Type B pancreatic cell (in vitro differentiated cells): ENCODE data around the gene ALKBH5. TPM values are rescaled to one million over a fixed set of nuclear protein-coding genes. Genes with fewer than 3 reads are reported as not detected.

Experiments
- DNase-seq: peaks from one replicate; pipeline ENCODE4 v3.0.0; 2021; ENCODE audit warnings: mixed read lengths; ENCODE audit not compliant: unreplicated experiment; ENCODE audit errors: extremely low spot score
- H3K27ac Mint-ChIP-seq: 2 replicates; pipeline ENCODE4 v1.8.0; 2021; ENCODE audit warnings: mild to moderate bottlenecking, mixed read lengths
- H3K27me3 Mint-ChIP-seq: 2 replicates; pipeline ENCODE4 v1.8.0; 2021; ENCODE audit warnings: mixed read lengths
- H3K36me3 Mint-ChIP-seq: 2 replicates; pipeline ENCODE4 v1.8.0; 2021; ENCODE audit warnings: mixed read lengths
- H3K4me1 Mint-ChIP-seq: one replicate; pipeline ENCODE4 v1.8.0; 2021; ENCODE audit warnings: mixed read lengths; ENCODE audit not compliant: unreplicated experiment
- H3K4me3 Mint-ChIP-seq: 2 replicates; pipeline ENCODE4 v1.8.0; 2021; ENCODE audit warnings: mild to moderate bottlenecking, mixed read lengths
- H3K9me3 Mint-ChIP-seq: 2 replicates; pipeline ENCODE4 v1.8.0; 2021; ENCODE audit warnings: mixed read lengths
- total RNA-seq: library from RNA; stranded (reverse); gene quantifications from 2 replicates; pipeline ENCODE4 v1.2.1, GENCODE V29; 2021; ENCODE audit warnings: low replicate concordance
- TF ChIP-seq, protein P1 (sequence below): fragments of 200-600 bp; sonication (generic); conservative IDR thresholded peaks from 2 replicates; pipeline ENCODE4 v1.5.0; 2021; ENCODE audit warnings: antibody characterized with exemption, mild to moderate bottlenecking

Gene ALKBH5
- total RNA-seq, 1 donor from 2014 or later: 88.8 TPM

DNA sequence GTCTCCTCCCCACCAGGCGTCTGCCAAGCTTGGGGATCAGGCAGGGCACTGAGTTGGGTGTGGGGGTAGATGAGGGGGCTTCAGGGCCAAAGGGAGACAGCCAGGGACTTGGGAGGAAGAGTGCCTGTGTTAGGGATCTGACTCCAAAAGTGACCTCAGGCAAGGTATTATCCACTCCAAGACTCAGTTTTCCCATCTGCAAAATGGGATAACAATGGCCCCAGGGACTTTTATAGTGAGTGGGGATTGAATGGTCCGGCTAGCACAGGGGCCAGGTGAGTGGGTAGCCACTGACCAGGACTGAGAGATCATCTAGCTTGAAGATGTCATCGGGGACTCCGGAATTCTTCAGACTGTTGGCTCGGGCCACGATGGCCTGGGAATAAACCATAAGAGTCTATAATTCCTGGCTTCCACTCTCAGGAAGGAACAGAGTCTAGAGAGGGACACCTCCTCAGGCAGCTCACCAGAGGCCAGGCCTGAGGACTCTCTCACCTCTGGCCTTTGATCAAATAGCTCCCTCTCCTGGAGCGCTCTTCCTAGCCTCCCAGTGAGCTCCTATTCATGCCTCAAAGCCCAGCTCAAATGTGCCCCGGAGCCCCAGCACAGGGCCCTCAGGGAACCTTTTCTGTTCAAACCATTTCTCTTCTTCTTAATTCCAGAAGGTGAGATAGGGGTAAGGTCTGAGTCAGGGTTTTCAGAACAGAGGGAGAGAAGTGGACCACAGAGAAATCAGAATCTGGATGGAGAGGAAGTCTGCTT lies 71.4 kb downstream of the ALKBH5 start:
- TF ChIP-seq, protein P1, sequence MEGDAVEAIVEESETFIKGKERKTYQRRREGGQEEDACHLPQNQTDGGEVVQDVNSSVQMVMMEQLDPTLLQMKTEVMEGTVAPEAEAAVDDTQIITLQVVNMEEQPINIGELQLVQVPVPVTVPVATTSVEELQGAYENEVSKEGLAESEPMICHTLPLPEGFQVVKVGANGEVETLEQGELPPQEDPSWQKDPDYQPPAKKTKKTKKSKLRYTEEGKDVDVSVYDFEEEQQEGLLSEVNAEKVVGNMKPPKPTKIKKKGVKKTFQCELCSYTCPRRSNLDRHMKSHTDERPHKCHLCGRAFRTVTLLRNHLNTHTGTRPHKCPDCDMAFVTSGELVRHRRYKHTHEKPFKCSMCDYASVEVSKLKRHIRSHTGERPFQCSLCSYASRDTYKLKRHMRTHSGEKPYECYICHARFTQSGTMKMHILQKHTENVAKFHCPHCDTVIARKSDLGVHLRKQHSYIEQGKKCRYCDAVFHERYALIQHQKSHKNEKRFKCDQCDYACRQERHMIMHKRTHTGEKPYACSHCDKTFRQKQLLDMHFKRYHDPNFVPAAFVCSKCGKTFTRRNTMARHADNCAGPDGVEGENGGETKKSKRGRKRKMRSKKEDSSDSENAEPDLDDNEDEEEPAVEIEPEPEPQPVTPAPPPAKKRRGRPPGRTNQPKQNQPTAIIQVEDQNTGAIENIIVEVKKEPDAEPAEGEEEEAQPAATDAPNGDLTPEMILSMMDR: no peak
- H3K4me1 Mint-ChIP-seq: peaks cover 14% of the 10 kb centered on the region
- H3K27ac Mint-ChIP-seq: no peak overlapping the region
- H3K9me3 Mint-ChIP-seq: no peaks in the 10 kb centered on the region
- no peak for DNase-seq
- H3K4me3 Mint-ChIP-seq: no peak overlapping the region
- H3K27me3 Mint-ChIP-seq: no peaks in the 10 kb centered on the region
- peaks cover 4% of the 10 kb centered on the region for H3K36me3 Mint-ChIP-seq

DNA sequence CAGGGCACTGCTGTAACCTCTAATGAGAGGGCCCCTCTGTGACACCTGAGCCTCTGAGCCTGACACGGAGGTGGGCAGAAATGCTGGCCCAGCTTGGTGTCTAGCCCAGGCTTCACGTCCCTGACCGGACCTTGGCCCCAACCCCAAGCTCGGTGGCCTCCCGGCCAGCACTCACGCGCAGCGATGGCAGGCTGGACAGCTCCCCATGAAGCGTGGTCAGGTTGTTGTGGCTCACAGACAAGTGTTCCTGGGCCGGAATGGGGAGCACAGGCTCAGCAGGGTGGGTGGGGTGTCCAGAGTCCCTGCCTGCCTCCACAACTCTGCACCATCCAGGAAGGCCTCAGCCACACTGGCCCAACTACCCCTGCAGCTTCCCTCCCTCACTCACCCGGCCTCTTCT lies 72.7 kb downstream of the ALKBH5 start:
- DNase-seq: no peak
- no peaks in the 10 kb centered on the region for H3K27me3 Mint-ChIP-seq
- TF ChIP-seq, protein P1: no peak
- peak overlapping the region; percentile 51 for H3K27ac Mint-ChIP-seq
- H3K4me1 Mint-ChIP-seq: peaks cover 10% of the 10 kb centered on the region
- H3K4me3 Mint-ChIP-seq: peak overlapping the region; percentile 45
- H3K36me3 Mint-ChIP-seq: no peaks in the 10 kb centered on the region
- no peaks in the 10 kb centered on the region for H3K9me3 Mint-ChIP-seq

DNA sequence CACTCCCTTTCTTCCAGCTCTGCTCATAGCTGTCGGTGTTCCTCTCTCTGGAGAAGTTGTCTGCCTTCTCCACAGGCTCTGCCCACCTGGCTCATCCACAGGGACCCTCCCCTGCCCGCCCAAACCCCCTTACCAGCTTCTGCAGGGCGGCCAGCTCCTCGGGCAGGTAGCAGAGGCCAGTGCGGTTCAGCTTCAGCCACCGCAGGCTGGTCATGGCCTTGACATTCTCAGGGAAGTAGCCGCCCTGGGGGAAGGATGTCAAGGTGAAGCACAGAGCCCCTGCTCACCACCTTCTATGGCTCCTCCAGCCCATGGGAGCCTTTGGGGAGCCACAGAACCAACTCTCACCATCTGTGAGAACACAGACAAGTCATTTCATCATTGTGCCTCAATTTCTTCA lies 73.1 kb downstream of the ALKBH5 start:
- TF ChIP-seq, protein P1: no peak
- Mint-ChIP-seq H3K27ac (peak overlapping the region; percentile 98), H3K27me3 (no peaks in the 10 kb centered on the region), H3K4me3 (peak overlapping the region; percentile 98), H3K36me3 (no peaks in the 10 kb centered on the region), H3K4me1 (peaks cover 10% of the 10 kb centered on the region), H3K9me3 (no peaks in the 10 kb centered on the region)
- no peak for DNase-seq

DNA sequence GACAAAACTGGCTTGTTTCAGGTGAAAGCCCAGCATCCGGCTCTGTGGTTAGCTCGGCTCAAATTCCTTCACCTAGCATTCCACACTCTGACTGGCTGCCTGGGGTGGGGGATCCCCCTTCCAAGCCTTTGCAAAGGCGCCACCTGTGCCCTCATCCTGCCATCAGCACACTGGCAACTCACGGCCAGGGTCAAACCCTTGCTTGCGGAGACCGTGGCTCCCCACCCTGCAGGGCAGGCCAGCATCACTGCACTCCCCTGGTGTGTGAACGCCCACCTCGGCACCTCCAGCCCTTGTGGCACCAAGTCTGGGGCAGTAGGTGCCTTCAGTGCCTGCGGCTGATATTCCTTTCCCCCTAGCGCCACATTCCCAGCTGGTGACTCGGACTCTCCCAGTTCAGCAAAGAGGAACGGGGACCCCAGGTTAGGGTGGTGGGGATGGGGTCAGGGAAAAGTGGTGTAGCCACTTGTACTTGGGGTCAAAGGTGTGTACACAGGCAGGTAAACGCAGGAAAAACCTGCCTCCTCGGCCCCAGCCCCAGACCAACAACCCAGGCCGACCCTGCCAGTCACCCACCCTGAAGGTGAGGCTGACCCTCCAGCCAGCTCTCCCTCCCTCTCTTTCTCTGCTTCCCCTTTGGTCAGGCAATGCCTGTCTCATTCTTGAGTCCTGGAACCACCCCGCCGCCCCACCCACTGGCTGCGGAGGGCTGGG lies 73.8 kb downstream of the ALKBH5 start:
- H3K27me3 Mint-ChIP-seq: no peaks in the 10 kb centered on the region
- no peaks in the 10 kb centered on the region for H3K36me3 Mint-ChIP-seq
- TF ChIP-seq, protein P1: no peak
- DNase-seq: no peak
- peak overlapping the region; percentile 98 for H3K4me3 Mint-ChIP-seq
- H3K27ac Mint-ChIP-seq: peak overlapping the region; percentile 98
- H3K4me1 Mint-ChIP-seq: peaks cover 10% of the 10 kb centered on the region
- no peaks in the 10 kb centered on the region for H3K9me3 Mint-ChIP-seq

- Mint-ChIP-seq H3K4me3 (peak overlapping the region; percentile 98), H3K4me1 (peaks cover 10% of the 10 kb centered on the region), H3K27ac (peak overlapping the region; percentile 98), H3K9me3 (no peaks in the 10 kb centered on the region), H3K36me3 (no peaks in the 10 kb centered on the region), H3K27me3 (no peaks in the 10 kb centered on the region)
- DNase-seq: no peak
- TF ChIP-seq, protein P1: no peak
Measured at GRCh38 chr17:18257982-18258355, 74.3 kb downstream of the ALKBH5 start.
